NCI-H2227 treated with DMSO at 0.1 percent for 48 hours (cell line): ENCODE measurements around the gene MGME1.

Experiments used
- DNase-seq: peaks from one replicate; lab custom pipeline; 2025; lab: John Stamatoyannopoulos, UW

The MGME1 gene

GRCh38 chr20:17940224-17940971, 28.4 kb upstream of the MGME1 start:
- DNase-seq = no peak

DNA sequence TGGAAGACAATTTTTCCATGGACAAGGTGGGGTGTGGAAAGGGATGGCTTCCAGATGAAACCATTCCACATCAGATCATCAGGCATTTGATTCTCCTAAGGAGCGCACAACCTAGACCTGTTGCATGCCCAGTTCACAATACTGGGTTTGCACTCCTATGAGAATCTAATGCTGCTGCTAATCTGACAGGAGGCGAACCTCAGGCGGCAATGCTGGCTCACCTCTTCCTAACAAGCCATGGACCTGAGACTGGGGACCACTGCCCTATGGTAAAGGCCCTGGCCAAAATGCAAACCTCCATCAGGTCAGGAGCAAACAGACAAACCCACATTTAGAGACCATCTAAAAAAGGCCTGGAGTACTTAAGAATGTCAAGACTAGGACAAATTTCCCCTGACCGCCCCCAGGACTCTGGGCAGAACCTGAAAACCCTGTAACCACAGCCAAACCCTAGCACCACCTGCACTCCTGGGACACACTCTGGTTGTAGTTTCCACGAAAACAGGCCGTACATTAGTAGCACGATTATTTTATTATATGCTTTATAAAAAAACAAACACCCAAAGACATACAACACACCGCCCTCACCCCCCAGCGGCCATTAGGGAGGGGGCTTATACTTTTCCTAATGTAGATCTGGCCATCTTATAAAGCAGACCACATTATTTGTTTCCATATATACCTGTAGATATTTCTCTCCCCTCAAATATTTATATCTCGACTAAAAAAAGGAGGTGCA, 27.6 kb upstream of the MGME1 start:
- no peak for DNase-seq

- no peak for DNase-seq
These were observed 27.0 kb upstream of the MGME1 start for GRCh38 chr20:17941826-17942196.

GRCh38 chr20:17943343-17943742, 25.5 kb upstream of the MGME1 start:
- no peak for DNase-seq

GRCh38 chr20:17944854-17945474, 23.9 kb upstream of the MGME1 start:
- DNase-seq = no peak

DNA sequence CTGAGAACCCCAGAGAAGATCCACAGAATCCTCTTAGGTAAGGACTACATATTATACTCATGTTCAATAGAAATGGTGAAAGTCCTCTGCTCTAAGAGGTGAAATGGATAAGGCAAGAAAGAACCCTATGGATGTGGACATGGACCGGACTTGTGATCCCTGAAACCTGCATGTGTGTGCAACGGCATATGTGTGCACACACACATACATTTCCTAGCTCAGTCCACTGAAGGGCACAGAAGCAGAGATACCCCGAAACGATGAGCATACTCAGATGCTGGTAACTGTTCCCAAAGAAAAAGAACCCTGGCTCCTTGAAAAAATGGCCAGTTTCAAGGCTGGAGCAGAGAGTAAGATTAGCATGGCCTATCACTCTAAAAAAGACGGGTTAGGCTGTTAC, 22.8 kb upstream of the MGME1 start:
- DNase-seq = no peak

GRCh38 chr20:17946572-17947473, 22.0 kb upstream of the MGME1 start:
- DNase-seq = no peak

GRCh38 chr20:17947474-17947815, 21.4 kb upstream of the MGME1 start:
- DNase-seq = no peak

DNA sequence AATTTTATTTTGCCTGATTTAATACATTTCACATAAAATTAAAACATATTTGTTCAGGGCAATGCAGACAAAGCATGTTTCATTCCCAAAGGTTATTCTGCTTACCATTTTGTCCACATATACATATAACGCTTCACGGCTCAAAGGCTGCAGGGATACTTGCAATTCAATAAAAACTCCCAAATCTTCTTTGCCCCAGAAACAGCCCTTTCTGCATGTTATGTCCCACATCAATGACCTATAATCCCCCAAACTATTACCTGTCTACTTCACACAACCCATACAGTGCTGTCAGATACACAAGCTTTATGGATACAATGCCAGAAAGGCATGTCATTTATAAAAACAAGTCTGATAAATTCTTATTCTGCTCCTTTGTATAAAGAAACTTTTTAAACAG, 20.4 kb upstream of the MGME1 start:
- no peak for DNase-seq

DNA sequence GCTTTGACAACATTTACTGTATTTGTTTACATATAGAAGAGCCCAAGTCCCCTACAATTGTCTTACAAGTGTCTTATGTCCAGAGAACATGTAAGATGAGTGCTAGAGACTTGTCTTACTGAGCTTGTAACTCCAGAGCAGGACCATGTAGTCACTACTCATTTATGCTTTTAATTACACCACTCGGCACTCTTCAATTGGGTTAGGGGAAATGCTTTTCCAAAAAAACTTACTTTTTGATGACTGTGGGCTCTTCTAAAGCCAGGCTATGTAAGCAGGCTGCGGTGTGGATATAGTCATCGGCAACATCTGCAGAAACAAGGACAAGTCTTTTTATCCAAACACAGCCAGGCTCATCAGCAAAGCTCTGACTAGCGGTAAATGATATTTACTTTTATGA, 18.9 kb upstream of the MGME1 start:
- DNase-seq = no peak

DNA sequence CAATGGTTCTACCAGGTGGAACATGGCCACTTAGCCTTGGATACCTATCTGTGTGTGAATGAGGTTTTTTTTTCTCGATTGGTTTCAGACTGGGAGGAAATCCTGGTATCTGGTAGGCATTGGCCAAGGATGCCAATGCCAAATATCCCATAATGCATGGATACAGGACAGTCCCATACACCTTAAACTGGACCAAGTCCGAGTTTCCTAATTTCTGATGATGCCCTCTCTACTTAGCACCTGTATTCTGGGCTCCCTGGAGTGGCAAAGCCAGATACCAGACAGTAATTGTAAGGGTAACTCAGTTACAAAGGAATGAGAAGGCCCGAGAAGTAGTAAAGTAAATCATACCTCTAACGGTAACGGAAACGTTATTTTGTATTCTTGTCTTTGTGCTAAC, 18.1 kb upstream of the MGME1 start:
- no peak for DNase-seq

DNA sequence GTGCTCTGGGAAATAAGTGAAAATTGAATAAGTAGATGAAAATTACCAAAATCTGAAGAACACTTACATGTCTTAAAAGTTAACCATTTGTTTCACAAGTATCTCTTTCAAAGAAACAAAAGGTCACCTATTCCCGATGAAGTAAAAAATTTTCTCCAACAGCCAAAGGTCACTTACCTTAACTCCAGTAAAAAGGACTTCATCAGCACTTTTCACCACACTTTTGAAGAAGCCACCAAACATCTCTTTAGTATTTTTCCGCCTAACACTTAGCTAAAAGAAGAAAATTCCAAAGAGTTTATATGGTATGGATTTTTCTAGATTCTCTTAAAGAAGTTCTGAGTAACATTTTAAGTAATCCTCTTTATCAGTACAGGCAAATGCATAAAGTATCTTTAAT, 17.5 kb upstream of the MGME1 start:
- no peak for DNase-seq

- no peak for DNase-seq
These were observed 15.8 kb upstream of the MGME1 start for GRCh38 chr20:17952692-17953684.

GRCh38 chr20:17953935-17954334, 14.9 kb upstream of the MGME1 start:
- no peak for DNase-seq

GRCh38 chr20:17955302-17955701, 13.5 kb upstream of the MGME1 start:
- no peak for DNase-seq

GRCh38 chr20:17956099-17956685, 12.6 kb upstream of the MGME1 start:
- no peak for DNase-seq

GRCh38 chr20:17957505-17958363, 11.1 kb upstream of the MGME1 start:
- DNase-seq = no peak

GRCh38 chr20:17958373-17959256, 10.2 kb upstream of the MGME1 start:
- no peak for DNase-seq

- no peak for DNase-seq
These were observed 9.6 kb upstream of the MGME1 start for GRCh38 chr20:17959257-17959627.
